Thyroid gland (tissue), 4 donors: ENCODE data around the gene DIS3L2. TPM values are rescaled to one million over a fixed set of nuclear protein-coding genes. Genes with fewer than 3 reads are reported as not detected.

Experiments used
- DNase-seq, 2 donors: peaks; one replicate each; pipeline ENCODE4 v3.0.0-alpha.2; 2019
- H3K27ac ChIP-seq, 3 donors: fragments of 200-600 bp; sonication (generic); 1 replicate in 2 of 3; 2 replicates in 1 of 3; pipeline ENCODE4 v1.5.1; 2016 to 2019; ENCODE audit warnings: mild to moderate bottlenecking in 1 of 3, moderate library complexity in 1 of 3
- H3K27me3 ChIP-seq: fragments of 200-600 bp; sonication (generic); one replicate; pipeline ENCODE4 v1.5.1; 2019
- H3K36me3 ChIP-seq, 2 donors: fragments of 200-600 bp; sonication (generic); one replicate each; pipeline ENCODE4 v1.5.1; 2016 to 2019
- H3K4me1 ChIP-seq, 2 donors: fragments of 200-600 bp; sonication (generic); one replicate each; pipeline ENCODE4 v1.5.1; 2017 to 2019
- H3K4me3 ChIP-seq, 3 donors: fragments of 200-600 bp; sonication (generic); replicated peaks in 1 of 3; 1 replicate in 2 of 3; 2 replicates in 1 of 3; pipeline ENCODE4 v1.5.1; 2016; ENCODE audit warnings: mild to moderate bottlenecking in 1 of 3
- H3K9me3 ChIP-seq: fragments of 200-600 bp; sonication (generic); one replicate; pipeline ENCODE4 v1.5.1; 2017
- CTCF ChIP-seq, 6 experiments: fragments of 200-600 bp in 3 of 6; fragments of 450-650 bp in 3 of 6; sonication (generic) in 3 of 6; IDR thresholded peaks; one replicate each; pipeline ENCODE4 v1.5.1; 2016 to 2019; ENCODE audit warnings: antibody characterized with exemption in 6 of 6, mild to moderate bottlenecking in 2 of 6, inconsistent platforms in 1 of 6, moderate library complexity in 1 of 6
- POLR2A ChIP-seq, 2 donors: fragments of 450-650 bp; IDR thresholded peaks; one replicate each; pipeline ENCODE4 v1.6.1; 2017; ENCODE audit warnings: antibody characterized with exemption in 2 of 2, mild to moderate bottlenecking in 2 of 2, moderate library complexity in 1 of 2
- WGBS, 2 donors: methylation state at CpG; one replicate each; pipeline ENCODE4 v1.1.5; 2017; 5-methylcytosine and 5-hydroxymethylcytosine counted together
- intact Hi-C: fragments of 100-400 bp; cut with DNase I; formaldehyde crosslinking; loops from one replicate; pipeline ENCODE4 v1.15.1; 2023
- total RNA-seq, 4 donors: library from RNA; depleted of rRNA; stranded (reverse); fragments of >200 nt; gene quantifications; one replicate each; pipeline ENCODE4 v1.2.3, GENCODE V29; 2016

Gene DIS3L2
- total RNA-seq, 4 donors from 2014 or later = 42.2 to 68.7 (median 50.3) TPM

GRCh38 chr2:231991664-231992063, 30.2 kb downstream of the DIS3L2 start:
- H3K36me3 ChIP-seq = no peaks in the 10 kb centered on the region
- intact Hi-C loops = no loop called here
- WGBS, 2 donors = 77 to 88% methylated on average over 3 of the region's 3 CpGs
- no peak for TF ChIP-seq POLR2A (IDR thresholded peaks at IDR 0.05)
- TF ChIP-seq CTCF (IDR thresholded peaks at IDR 0.05) = no peak
- no peaks in the 10 kb centered on the region for H3K9me3 ChIP-seq
- H3K27me3 ChIP-seq = no peaks in the 10 kb centered on the region
- peaks cover 10 to 17% of the 10 kb centered on the region in 2 donors for H3K4me1 ChIP-seq
- H3K27ac ChIP-seq = no peak overlapping the region
- no peak for DNase-seq
- H3K4me3 ChIP-seq = no peak overlapping the region

DNA sequence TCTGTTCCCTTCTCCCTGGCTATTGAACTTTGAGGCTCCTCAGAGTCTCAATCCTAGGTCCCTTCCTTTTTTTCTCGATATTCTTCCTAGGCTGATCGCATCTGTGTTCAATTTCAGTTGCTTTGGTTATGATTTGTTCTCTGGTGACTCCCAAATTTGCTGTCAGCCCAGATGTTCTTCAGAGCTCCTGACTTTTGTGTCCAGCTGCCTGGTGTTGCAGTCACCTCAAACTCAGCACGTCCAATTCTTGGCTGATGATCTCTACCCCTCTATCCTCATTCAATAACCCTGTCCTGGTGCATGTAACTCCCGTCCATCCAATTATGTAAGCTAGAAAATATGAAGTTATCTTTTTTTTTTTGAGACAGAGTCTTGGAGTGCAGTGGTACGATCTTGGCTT, 31.4 kb downstream of the DIS3L2 start:
- 66 to 78% methylated on average over 5 of the region's 5 CpGs for WGBS, 2 donors
- intact Hi-C loops = no loop called here
- H3K4me1 ChIP-seq = peaks cover 6 to 7% of the 10 kb centered on the region in 2 donors
- TF ChIP-seq CTCF (IDR thresholded peaks at IDR 0.05) = no peak
- TF ChIP-seq POLR2A (IDR thresholded peaks at IDR 0.05) = no peak
- H3K9me3 ChIP-seq = no peaks in the 10 kb centered on the region
- DNase-seq = no peak
- no peak overlapping the region for H3K27ac ChIP-seq
- H3K4me3 ChIP-seq = no peak overlapping the region
- H3K27me3 ChIP-seq = no peaks in the 10 kb centered on the region
- no peaks in the 10 kb centered on the region for H3K36me3 ChIP-seq

DNA sequence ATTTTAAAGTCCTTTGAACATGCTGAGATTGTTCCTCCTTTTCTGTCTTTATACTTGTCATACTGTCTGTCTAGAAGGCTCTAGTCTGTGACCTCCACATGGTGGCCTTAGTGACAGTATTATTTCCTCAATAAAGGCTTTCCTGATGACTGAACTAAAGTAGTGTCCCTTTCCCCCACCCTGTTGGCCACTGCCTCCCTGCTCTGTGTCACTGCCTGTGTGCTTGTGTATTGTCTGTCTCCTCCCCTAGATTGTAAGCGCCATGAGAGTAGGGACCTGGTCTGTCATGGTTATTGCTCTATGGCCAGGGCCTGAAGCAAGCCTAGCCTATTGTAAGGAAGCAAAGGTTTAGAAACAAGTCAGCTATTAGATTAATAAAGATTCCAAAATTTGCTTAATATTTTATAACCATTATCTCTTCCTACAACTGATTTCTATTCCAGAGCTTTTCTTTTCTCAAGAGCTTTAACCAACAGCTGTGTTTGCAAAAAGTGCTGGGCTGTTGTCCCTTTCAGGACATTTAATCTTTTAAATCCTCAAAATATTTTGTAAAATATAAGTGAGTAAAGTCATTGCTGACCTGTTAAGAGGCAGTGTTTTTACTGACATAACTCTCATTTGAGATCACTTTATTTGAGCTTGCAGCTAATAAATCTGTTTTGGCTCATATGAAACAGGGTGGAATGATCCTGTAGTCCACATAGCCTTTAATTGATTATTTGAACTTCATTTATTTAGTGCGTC, 35.5 kb downstream of the DIS3L2 start:
- no peaks in the 10 kb centered on the region for H3K27me3 ChIP-seq
- peaks cover 14 to 15% of the 10 kb centered on the region in 2 donors for H3K4me1 ChIP-seq
- H3K36me3 ChIP-seq = no peaks in the 10 kb centered on the region
- H3K4me3 ChIP-seq = no peak overlapping the region
- peak overlapping the region in 1 of 3 donors; percentile 12 for H3K27ac ChIP-seq
- intact Hi-C loops = no loop called here
- H3K9me3 ChIP-seq = no peaks in the 10 kb centered on the region
- no peak for TF ChIP-seq CTCF (IDR thresholded peaks at IDR 0.05)
- no peak for TF ChIP-seq POLR2A (IDR thresholded peaks at IDR 0.05)
- DNase-seq = no peak
- WGBS, 2 donors = 95 to 97% methylated on average over 2 of the region's 2 CpGs

GRCh38 chr2:231998046-231998445, 36.5 kb downstream of the DIS3L2 start:
- H3K36me3 ChIP-seq = no peaks in the 10 kb centered on the region
- peaks cover 15 to 17% of the 10 kb centered on the region in 2 donors for H3K4me1 ChIP-seq
- intact Hi-C loops = no loop called here

More at GRCh38 chr2:231998046-231998445, 36.5 kb downstream of the DIS3L2 start:
- H3K9me3 ChIP-seq = no peaks in the 10 kb centered on the region
- no peak overlapping the region for H3K27ac ChIP-seq
- H3K27me3 ChIP-seq = no peaks in the 10 kb centered on the region
- TF ChIP-seq POLR2A (IDR thresholded peaks at IDR 0.05) (no peak), CTCF (IDR thresholded peaks at IDR 0.05) (no peak)
- no peak overlapping the region for H3K4me3 ChIP-seq
- no peak for DNase-seq
